Spleen (tissue), 7 donors: ENCODE measurements around the gene GGA2.

Experiments used
- POLR2A ChIP-seq, 3 donors: fragments of 450-650 bp; IDR thresholded peaks; one replicate each; pipeline ENCODE4 v1.5.1; 2017; ENCODE audit warnings: antibody characterized with exemption in 3 of 3, mild to moderate bottlenecking in 1 of 3
- TF ChIP-seq, protein P1 (sequence below), 11 experiments: fragments of 200-600 bp in 7 of 11; fragments of 450-650 bp in 4 of 11; sonication (generic) in 4 of 11; IDR thresholded peaks in 8 of 11; conservative IDR thresholded peaks in 3 of 11; 1 replicate in 7 of 11; 2 replicates in 4 of 11; pipeline versions ENCODE4 v1.4.0 to v1.8.0; 2016 to 2021; ENCODE audit warnings: antibody characterized with exemption in 11 of 11, inconsistent platforms in 4 of 11, mild to moderate bottlenecking in 1 of 11
- donor health status: DM: no; HTN: no; CAD: no; lungs with moderate emphysema.
- donor health status: DM: no; HTN: no; CAD: no.
- donor health status: DM: no; HTN: no; CAD: no.

DNA sequence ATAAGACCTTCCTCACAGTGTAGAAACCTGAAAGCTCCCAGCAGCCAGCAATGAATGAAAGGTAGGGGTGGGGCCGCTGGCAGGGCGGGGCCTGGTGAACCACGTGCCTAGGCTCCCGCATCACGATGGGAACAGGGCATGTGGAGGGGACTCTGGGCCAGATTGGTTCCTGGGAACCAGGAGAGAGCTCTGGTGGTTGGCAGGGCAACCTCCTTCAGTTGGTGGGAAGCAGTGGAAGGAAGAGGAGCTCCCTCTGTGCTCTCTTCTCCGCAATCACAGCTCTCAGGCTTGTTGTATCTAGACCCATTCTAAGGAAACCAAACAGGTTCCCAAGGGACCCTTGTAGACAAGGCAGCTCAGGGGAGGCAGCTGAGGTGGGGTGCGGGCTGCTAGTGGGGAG lies 10.5 kb downstream of the GGA2 start:
- TF ChIP-seq, protein P1, sequence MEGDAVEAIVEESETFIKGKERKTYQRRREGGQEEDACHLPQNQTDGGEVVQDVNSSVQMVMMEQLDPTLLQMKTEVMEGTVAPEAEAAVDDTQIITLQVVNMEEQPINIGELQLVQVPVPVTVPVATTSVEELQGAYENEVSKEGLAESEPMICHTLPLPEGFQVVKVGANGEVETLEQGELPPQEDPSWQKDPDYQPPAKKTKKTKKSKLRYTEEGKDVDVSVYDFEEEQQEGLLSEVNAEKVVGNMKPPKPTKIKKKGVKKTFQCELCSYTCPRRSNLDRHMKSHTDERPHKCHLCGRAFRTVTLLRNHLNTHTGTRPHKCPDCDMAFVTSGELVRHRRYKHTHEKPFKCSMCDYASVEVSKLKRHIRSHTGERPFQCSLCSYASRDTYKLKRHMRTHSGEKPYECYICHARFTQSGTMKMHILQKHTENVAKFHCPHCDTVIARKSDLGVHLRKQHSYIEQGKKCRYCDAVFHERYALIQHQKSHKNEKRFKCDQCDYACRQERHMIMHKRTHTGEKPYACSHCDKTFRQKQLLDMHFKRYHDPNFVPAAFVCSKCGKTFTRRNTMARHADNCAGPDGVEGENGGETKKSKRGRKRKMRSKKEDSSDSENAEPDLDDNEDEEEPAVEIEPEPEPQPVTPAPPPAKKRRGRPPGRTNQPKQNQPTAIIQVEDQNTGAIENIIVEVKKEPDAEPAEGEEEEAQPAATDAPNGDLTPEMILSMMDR (IDR thresholded peaks at IDR 0.05 in 8 of 11, conservative IDR thresholded peaks at IDR 0.05 in 3 of 11): no peak
- TF ChIP-seq POLR2A (IDR thresholded peaks at IDR 0.05): no peak
